ENCODE measurements around the gene PRKRA.
"Not testable (repeated sequence)": the region's sequence is repeated elsewhere in the genome, so short reads cannot be mapped to it uniquely, and the experiment has no call there.

The PRKRA gene

GRCh38 chr2:178436662-178437061, 14.3 kb downstream of the PRKRA start:
- TF ChIP-seq PAX5 (IDR thresholded peaks at IDR 0.05; ENCODE audit: insufficient read depth, low read length, severe bottlenecking) (no peak), POU2F2 (IDR thresholded peaks at IDR 0.05; ENCODE audit: low read depth, low read length) (no peak), POLR2A (IDR thresholded peaks at IDR 0.05; ENCODE audit: low read depth, low read length) (no peak), TAF1 (IDR thresholded peaks at IDR 0.05; ENCODE audit: low read depth, low read length) (no peak), POLR2AphosphoS5 (IDR thresholded peaks at IDR 0.05; ENCODE audit: low read depth, low read length) (no peak), SPI1 (IDR thresholded peaks at IDR 0.05; ENCODE audit: low read depth, low read length) (no peak)
- no peak for FAIRE-seq
- no peak for DNase-seq (ENCODE audit: insufficient read length, low spot score)

GRCh38 chr2:178429336-178429735, 21.6 kb downstream of the PRKRA start:
- no peak for DNase-seq (ENCODE audit: insufficient read length, low spot score)
- TF ChIP-seq POLR2AphosphoS5 (IDR thresholded peaks at IDR 0.05; ENCODE audit: low read depth, low read length) (0 out of 2 replicates have a peak, but pooled peaks have one; percentile 32), TAF1 (IDR thresholded peaks at IDR 0.05; ENCODE audit: low read depth, low read length) (no peak), SPI1 (IDR thresholded peaks at IDR 0.05; ENCODE audit: low read depth, low read length) (0 out of 2 replicates have a peak, but pooled peaks have one; percentile 0)
- FAIRE-seq = no peak

DNA sequence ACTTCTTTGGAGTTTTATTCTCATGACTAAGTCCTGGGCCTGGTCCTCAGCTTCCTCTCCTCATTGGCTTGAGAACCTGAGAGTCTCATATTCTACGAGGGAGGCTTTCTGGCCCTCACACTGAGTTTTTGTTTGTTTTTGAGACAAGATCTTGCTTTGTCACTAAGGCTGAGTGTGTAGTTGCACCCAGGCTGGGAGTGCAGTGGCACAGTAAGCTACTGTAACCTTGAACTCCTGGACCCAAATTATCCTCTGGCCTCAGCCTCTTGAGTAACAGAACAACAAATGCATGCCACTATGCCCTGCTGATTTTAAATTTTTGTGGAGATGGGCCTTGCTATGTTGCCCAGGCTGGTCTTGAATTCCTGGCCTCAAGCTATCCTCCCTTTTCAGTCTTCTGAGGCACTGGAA, 22.6 kb downstream of the PRKRA start:
- TF ChIP-seq TAF1 (IDR thresholded peaks at IDR 0.05; ENCODE audit: low read depth, low read length) (no peak), PAX5 (IDR thresholded peaks at IDR 0.05; ENCODE audit: insufficient read depth, low read length, severe bottlenecking) (no peak), POU2F2 (IDR thresholded peaks at IDR 0.05; ENCODE audit: low read depth, low read length) (no peak), POLR2AphosphoS5 (IDR thresholded peaks at IDR 0.05; ENCODE audit: low read depth, low read length) (no peak), POLR2A (IDR thresholded peaks at IDR 0.05; ENCODE audit: low read depth, low read length) (no peak), SPI1 (IDR thresholded peaks at IDR 0.05; ENCODE audit: low read depth, low read length) (no peak)
- FAIRE-seq (no peak), DNase-seq (ENCODE audit: insufficient read length, low spot score) (no peak)

DNA sequence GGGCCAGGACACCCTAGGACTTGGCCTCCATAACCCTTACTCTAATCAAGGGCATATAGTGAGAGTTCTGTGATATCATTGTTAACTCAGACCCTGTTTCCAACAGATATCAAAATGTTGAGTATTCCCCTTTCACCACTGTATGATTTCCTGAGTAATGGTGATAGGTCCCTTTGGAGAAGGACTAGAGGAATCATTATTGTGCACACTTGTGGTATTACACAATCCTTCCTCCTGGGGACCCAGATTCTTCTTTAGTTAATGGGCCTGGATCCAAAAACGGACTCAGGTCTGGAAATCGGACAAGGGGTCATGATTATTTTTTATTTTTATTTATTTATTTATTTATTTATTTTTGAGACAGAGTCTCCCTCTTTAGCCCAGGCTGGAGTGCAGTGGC, 23.5 kb downstream of the PRKRA start:
- TF ChIP-seq POU2F2 (IDR thresholded peaks at IDR 0.05; ENCODE audit: low read depth, low read length) = no peak
- no peak for TF ChIP-seq SPI1 (IDR thresholded peaks at IDR 0.05; ENCODE audit: low read depth, low read length)
- no peak for TF ChIP-seq POLR2AphosphoS5 (IDR thresholded peaks at IDR 0.05; ENCODE audit: low read depth, low read length)
- TF ChIP-seq TAF1 (IDR thresholded peaks at IDR 0.05; ENCODE audit: low read depth, low read length) = no peak
- TF ChIP-seq POLR2A (IDR thresholded peaks at IDR 0.05; ENCODE audit: low read depth, low read length) = no peak
- TF ChIP-seq PAX5 (IDR thresholded peaks at IDR 0.05; ENCODE audit: insufficient read depth, low read length, severe bottlenecking) = no peak
- DNase-seq (ENCODE audit: insufficient read length, low spot score) (no peak), FAIRE-seq (no peak)

DNA sequence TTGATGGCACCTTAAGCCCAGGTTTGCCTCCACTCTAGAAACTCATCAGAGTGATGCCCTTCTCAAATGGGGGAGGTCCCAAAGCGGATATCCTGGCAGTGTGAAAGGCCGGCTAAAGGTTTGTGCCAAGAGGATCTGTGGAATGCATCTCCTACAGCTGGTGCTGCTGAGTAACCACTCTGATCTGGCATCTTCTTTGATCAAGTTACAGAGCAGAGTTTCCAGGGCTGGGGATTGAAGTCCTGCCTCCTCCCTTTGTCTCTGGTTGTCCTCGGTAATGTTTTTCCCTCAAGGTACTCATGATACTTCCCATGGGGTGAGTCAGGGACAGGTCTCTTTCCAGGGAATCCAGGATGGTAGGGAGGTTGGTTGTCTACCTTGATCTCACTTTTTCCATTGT, 24.6 kb downstream of the PRKRA start:
- TF ChIP-seq POLR2A (IDR thresholded peaks at IDR 0.05; ENCODE audit: low read depth, low read length) = no peak
- TF ChIP-seq PAX5 (IDR thresholded peaks at IDR 0.05; ENCODE audit: insufficient read depth, low read length, severe bottlenecking) = no peak
- TF ChIP-seq SPI1 (IDR thresholded peaks at IDR 0.05; ENCODE audit: low read depth, low read length) = no peak
- TF ChIP-seq TAF1 (IDR thresholded peaks at IDR 0.05; ENCODE audit: low read depth, low read length) = no peak
- no peak for TF ChIP-seq POLR2AphosphoS5 (IDR thresholded peaks at IDR 0.05; ENCODE audit: low read depth, low read length)
- TF ChIP-seq POU2F2 (IDR thresholded peaks at IDR 0.05; ENCODE audit: low read depth, low read length) = no peak
- DNase-seq (ENCODE audit: insufficient read length, low spot score) (no peak), FAIRE-seq (no peak)

- no peak for TF ChIP-seq PAX5 (IDR thresholded peaks at IDR 0.05; ENCODE audit: insufficient read depth, low read length, severe bottlenecking)
- TF ChIP-seq POLR2AphosphoS5 (IDR thresholded peaks at IDR 0.05; ENCODE audit: low read depth, low read length) = no peak
- no peak for TF ChIP-seq POU2F2 (IDR thresholded peaks at IDR 0.05; ENCODE audit: low read depth, low read length)
- TF ChIP-seq POLR2A (IDR thresholded peaks at IDR 0.05; ENCODE audit: low read depth, low read length) = no peak
- no peak for DNase-seq (ENCODE audit: insufficient read length, low spot score)
- FAIRE-seq = no peak
These were observed 25.6 kb downstream of the PRKRA start for GRCh38 chr2:178425255-178425827.

GRCh38 chr2:178423746-178424145, 27.2 kb downstream of the PRKRA start:
- not testable (repeated sequence) for FAIRE-seq; DNase-seq (ENCODE audit: insufficient read length, low spot score)

GRCh38 chr2:178422097-178422496, 28.9 kb downstream of the PRKRA start:
- no peak for FAIRE-seq
- TF ChIP-seq SPI1 (IDR thresholded peaks at IDR 0.05; ENCODE audit: low read depth, low read length) = no peak
- no peak for TF ChIP-seq POLR2AphosphoS5 (IDR thresholded peaks at IDR 0.05; ENCODE audit: low read depth, low read length)
- TF ChIP-seq POLR2A (IDR thresholded peaks at IDR 0.05; ENCODE audit: low read depth, low read length) = no peak
- TF ChIP-seq POU2F2 (IDR thresholded peaks at IDR 0.05; ENCODE audit: low read depth, low read length) = no peak
- TF ChIP-seq TAF1 (IDR thresholded peaks at IDR 0.05; ENCODE audit: low read depth, low read length) = no peak
- no peak for TF ChIP-seq PAX5 (IDR thresholded peaks at IDR 0.05; ENCODE audit: insufficient read depth, low read length, severe bottlenecking)
- DNase-seq (ENCODE audit: insufficient read length, low spot score) = no peak

GRCh38 chr2:178420463-178420999, 30.4 kb downstream of the PRKRA start:
- no peak for TF ChIP-seq TAF1 (IDR thresholded peaks at IDR 0.05; ENCODE audit: low read depth, low read length)
- TF ChIP-seq SPI1 (IDR thresholded peaks at IDR 0.05; ENCODE audit: low read depth, low read length) = no peak
- no peak for TF ChIP-seq POU2F2 (IDR thresholded peaks at IDR 0.05; ENCODE audit: low read depth, low read length)
- no peak for TF ChIP-seq PAX5 (IDR thresholded peaks at IDR 0.05; ENCODE audit: insufficient read depth, low read length, severe bottlenecking)
- no peak for TF ChIP-seq POLR2AphosphoS5 (IDR thresholded peaks at IDR 0.05; ENCODE audit: low read depth, low read length)
- no peak for TF ChIP-seq POLR2A (IDR thresholded peaks at IDR 0.05; ENCODE audit: low read depth, low read length)
- DNase-seq (ENCODE audit: insufficient read length, low spot score) (no peak), FAIRE-seq (no peak)

GRCh38 chr2:178419123-178419522, 31.9 kb downstream of the PRKRA start:
- FAIRE-seq (no peak), DNase-seq (ENCODE audit: insufficient read length, low spot score) (no peak)
- TF ChIP-seq POLR2AphosphoS5 (IDR thresholded peaks at IDR 0.05; ENCODE audit: low read depth, low read length) (no peak), POU2F2 (IDR thresholded peaks at IDR 0.05; ENCODE audit: low read depth, low read length) (no peak), SPI1 (IDR thresholded peaks at IDR 0.05; ENCODE audit: low read depth, low read length) (no peak), PAX5 (IDR thresholded peaks at IDR 0.05; ENCODE audit: insufficient read depth, low read length, severe bottlenecking) (no peak), TAF1 (IDR thresholded peaks at IDR 0.05; ENCODE audit: low read depth, low read length) (no peak), POLR2A (IDR thresholded peaks at IDR 0.05; ENCODE audit: low read depth, low read length) (no peak)
